ENCODE data around the gene BHLHE40. TPM values are rescaled to one million over a fixed set of nuclear protein-coding genes. Genes with fewer than 3 reads are reported as not detected.
A peak's percentile ranks its signal among the peaks of the same experiment; 100 is the strongest.

Gene BHLHE40
- total and polyA plus RNA-seq, 2 of the 13 experiments (the other 11 are each of a cell fraction or from before 2014, with no cell fraction given), result 1.8 to 51.0 TPM

GRCh38 chr3:4985330-4986174 is 6.3 kb downstream of the BHLHE40 start (continued):
- TF ChIP-seq ZNF609 (CRISPR knock-in tag; IDR thresholded peaks at IDR 0.05; ENCODE audit: borderline replicate concordance), result no peak
- TF ChIP-seq ZNF570 (CRISPR knock-in tag; IDR thresholded peaks at IDR 0.05; ENCODE audit: borderline replicate concordance), result no peak
- TF ChIP-seq ZNF580 (CRISPR knock-in tag; IDR thresholded peaks at IDR 0.05; ENCODE audit: borderline replicate concordance, low read depth), result no peak
- TF ChIP-seq NRL (CRISPR knock-in tag; IDR thresholded peaks at IDR 0.05; ENCODE audit: borderline replicate concordance), result no peak
- no peak for TF ChIP-seq RFX5 (IDR thresholded peaks at IDR 0.05; ENCODE audit: low read depth, low read length)
- no peak for TF ChIP-seq ZFP82 (CRISPR knock-in tag; IDR thresholded peaks at IDR 0.05; ENCODE audit: borderline replicate concordance)
- peak; percentile 54; the same call in 1 of the 2 replicates for TF ChIP-seq ZXDC (CRISPR knock-in tag; IDR thresholded peaks at IDR 0.05)
- TF ChIP-seq ZNF367 (CRISPR knock-in tag; IDR thresholded peaks at IDR 0.05; ENCODE audit: borderline replicate concordance), result no peak
- TF ChIP-seq ZNF687 (CRISPR knock-in tag; IDR thresholded peaks at IDR 0.05), result no peak; the same call in 1 of the 2 replicates
- 0 out of 2 replicates have a peak, but pooled peaks have one; percentile 14 for TF ChIP-seq TGIF2 (CRISPR knock-in tag; IDR thresholded peaks at IDR 0.05)
- TF ChIP-seq KDM1A (CRISPR knock-in tag; IDR thresholded peaks at IDR 0.05), result 0 out of 2 replicates have a peak, but pooled peaks have one; percentile 43
- no peak for TF ChIP-seq THAP7 (CRISPR knock-in tag; IDR thresholded peaks at IDR 0.05)
- TF ChIP-seq MED1 (CRISPR knock-in tag; IDR thresholded peaks at IDR 0.05), result peak; percentile 81
- no peak for TF ChIP-seq ZFP36L2 (CRISPR knock-in tag; IDR thresholded peaks at IDR 0.05)
- no peak for TF ChIP-seq MYNN (CRISPR knock-in tag; IDR thresholded peaks at IDR 0.05; ENCODE audit: low read depth)
